ENCODE results near the gene GNA15.

GNA15 gene

DNA sequence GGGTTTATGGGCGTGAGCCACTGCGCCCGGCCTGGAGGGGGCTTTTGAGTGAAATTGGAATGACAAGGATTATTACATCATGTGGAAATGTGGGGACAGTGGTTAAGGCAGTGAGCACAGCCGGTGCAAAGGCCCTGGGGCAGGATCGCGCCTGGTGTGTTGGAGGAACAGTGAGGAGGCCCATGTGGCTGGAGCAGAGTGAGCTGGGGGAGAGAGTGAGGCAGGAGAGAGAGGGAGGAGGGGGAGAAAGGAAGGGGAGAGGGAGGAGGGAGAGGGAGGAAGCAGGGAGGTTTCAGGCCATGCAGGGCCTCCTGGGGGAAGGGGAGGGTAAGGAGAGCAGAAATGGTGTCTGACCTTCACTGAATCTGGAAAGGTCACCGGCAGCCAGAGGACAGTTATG lies 77.3 kb downstream of the GNA15 start:
- no peak for DNase-seq

All from MV-4-11 (cell line).